GM12872 (cell line): ENCODE data around the gene PTPN14.

Experiments
- TF ChIP-seq, protein P1 (sequence below): IDR thresholded peaks from 3 replicates; pipeline ENCODE4 v1.5.1; 2011; ENCODE audit warnings: low read depth, mild to moderate bottlenecking, low read length, moderate library complexity; ENCODE audit not compliant: insufficient read depth

Gene PTPN14

DNA sequence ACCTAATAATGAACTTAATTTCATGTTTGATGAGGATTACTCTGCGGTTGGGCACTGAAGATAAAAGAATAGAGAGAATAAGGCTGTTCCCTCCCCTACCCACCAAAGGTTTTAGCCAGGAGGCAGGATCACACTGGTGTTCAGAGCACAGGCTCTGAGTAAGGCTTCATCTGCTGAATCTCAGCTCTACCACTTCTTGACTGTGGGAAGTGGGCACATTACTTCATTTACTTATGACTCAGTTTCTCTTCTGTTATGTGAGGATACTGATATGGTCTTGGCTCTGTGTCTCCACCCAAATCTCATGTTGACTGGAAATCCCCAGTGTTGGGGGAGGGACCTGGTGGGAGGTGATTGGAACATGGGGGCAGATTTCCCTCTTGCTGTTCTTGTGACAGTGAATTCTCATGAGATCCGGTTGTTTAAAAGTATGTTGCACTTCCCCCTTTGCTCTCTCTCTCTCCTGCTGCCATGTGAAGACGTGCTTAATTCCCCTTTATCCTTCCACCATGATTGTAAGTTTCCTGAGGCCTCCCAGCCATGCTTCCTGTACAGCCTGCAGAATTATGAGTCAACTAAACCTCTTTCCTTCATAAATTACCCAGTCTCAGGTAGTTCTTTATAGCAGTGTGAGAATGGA is 190.8 kb downstream of the PTPN14 start:
- TF ChIP-seq, protein P1, sequence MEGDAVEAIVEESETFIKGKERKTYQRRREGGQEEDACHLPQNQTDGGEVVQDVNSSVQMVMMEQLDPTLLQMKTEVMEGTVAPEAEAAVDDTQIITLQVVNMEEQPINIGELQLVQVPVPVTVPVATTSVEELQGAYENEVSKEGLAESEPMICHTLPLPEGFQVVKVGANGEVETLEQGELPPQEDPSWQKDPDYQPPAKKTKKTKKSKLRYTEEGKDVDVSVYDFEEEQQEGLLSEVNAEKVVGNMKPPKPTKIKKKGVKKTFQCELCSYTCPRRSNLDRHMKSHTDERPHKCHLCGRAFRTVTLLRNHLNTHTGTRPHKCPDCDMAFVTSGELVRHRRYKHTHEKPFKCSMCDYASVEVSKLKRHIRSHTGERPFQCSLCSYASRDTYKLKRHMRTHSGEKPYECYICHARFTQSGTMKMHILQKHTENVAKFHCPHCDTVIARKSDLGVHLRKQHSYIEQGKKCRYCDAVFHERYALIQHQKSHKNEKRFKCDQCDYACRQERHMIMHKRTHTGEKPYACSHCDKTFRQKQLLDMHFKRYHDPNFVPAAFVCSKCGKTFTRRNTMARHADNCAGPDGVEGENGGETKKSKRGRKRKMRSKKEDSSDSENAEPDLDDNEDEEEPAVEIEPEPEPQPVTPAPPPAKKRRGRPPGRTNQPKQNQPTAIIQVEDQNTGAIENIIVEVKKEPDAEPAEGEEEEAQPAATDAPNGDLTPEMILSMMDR: no peak

DNA sequence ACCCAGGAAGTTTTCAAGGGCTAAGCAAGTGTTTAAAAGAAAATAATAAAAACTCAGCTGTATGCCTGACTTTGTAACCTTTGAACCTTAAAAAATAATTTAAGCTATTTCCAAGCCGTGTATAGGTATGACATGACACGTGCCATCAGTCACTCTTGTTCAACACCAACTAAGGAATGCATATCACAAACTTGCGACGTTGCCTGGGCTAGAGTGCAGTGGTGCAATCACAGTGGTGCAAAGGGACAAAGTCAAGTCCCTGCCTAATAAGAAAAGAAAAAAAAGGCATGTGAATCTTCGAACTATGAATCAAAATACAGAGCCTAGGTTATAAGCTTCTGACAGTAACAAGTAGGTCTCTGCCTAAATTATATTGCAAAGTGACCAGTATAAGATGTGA is 191.3 kb downstream of the PTPN14 start:
- TF ChIP-seq, protein P1: no peak

DNA sequence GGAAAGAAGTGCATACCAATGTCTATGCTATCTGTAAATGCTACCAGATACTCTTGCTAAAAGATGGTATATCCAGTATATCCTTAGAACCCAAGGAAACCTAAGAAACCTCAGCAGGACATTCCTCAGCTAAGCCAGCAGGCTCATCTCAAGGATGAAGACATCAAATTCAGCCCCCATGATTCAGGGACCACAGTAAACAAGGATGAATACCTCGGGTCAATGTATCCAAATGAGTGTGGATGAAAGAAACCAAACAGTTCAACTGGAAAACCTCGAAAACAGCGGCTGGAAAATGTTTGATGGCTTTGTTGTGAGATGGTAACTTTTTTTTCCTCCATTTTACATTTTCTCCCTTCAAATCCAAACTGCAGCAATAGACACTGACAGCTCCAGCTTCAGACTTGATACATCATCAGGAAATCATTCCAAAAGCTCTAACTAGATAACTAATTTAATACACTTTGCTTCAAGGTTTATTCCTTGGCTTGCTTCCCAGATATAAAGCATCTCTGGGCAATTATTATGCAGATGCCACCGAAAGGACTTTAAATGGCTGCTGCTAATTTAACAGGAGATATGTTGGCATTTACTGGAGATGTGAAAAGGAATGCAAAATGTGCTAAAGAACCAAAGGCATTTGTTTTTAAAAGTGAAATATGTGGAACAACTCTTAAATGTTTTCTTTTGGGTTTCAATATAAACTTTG is 196.8 kb downstream of the PTPN14 start:
- TF ChIP-seq, protein P1: no peak

DNA sequence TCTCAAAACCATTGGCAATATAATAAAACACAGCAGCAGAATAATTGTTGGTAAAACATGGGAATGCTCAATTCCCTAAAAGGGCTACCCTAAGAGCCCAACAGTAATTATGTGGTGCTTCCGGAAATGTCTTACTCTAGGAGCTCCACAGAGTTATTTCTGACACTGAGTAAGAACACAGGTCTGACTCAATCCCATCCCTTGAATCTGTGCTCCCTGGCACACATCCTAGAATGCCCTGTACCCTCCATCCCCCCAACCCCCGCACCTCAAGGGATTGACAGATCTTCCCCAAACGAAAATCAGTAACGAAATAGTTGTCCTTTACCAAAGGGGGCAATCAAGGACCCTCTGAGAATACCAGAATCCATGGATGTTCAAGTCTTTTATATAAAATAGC is 198.6 kb downstream of the PTPN14 start:
- TF ChIP-seq, protein P1: no peak

DNA sequence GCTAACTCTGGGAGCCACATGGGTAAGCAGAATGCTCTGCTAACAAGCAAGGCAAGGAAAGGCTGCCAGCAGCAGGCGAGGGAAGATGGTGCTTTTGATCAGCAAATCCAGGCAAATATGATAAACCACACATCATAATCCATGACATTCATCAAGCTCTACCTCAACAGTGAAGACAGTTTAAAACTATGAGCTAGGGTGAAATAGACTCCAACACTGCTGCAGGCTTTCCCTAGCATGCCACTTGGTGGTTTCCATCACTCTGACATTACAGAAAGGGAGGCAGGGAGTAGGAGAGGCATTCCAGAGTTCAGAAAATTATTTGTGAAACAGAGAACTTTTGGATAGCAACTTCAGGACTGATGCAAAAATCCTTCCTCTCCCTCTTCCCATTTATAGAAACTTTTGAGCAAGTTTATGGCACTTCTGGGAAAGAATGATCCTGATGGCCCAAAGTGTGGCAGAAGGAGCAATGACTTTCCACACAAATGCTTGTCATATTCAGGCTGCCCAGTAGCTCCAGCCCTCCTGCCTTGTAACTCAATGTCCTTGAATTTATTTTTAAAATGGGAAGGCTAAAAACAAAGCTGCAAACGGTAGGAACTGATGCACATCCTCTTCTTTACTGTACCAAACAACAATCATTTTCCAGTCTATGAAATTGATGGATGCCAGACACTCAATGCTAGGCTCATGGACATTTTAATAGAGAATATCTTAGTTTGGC is 199.7 kb downstream of the PTPN14 start:
- TF ChIP-seq, protein P1: no peak

DNA sequence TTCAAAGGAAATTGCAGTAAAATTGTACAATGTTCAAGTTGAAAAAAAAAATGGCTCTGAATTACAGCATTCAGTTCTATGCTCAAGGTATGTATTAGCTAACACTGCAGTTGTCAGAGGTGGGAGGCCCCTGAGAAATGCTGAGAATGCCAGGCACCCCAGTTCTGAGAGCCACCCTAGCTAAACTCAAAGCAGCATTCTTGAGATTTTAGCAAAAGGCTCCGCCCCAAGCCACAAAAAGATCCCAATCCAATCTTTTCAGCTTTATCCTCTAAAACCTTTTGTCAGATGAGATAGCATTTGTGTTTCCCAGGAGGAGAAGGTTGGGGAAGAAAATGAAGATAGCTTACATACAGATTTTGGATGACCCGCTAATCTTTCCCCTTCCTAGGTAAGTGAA is 201.6 kb downstream of the PTPN14 start:
- TF ChIP-seq, protein P1: no peak

DNA sequence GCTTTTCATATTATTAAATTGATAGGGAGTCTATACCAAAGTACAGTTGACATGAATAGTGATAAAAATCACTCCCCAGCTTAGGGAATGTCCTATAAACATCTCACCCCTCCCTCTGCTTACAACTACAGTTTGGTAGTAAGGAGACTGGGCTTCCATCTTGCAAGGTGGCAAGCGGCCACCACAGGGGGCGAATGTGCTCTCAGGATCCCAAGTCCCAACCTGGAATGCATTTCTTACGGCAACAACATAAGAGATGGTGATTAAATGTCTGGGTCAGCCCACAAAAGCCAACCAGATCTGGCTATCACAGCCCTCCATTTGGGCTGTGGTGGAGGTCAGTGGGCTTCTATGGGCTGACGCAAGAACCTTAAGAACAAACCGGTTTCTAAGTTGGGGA is 202.4 kb downstream of the PTPN14 start:
- TF ChIP-seq, protein P1: no peak
